Astrocyte (in vitro differentiated cells and primary cell): ENCODE data around the gene KCNK5.

ENCODE experiments used
- CTCF ChIP-seq: IDR thresholded peaks from 2 replicates; pipeline ENCODE4 v1.5.1; 2011; ENCODE audit warnings: low read depth, mild to moderate bottlenecking, inconsistent platforms, low read length, moderate library complexity; ENCODE audit not compliant: insufficient read depth
- EZH2 ChIP-seq: IDR thresholded peaks from 2 replicates; pipeline ENCODE4 v1.6.1; 2012; ENCODE audit warnings: mild to moderate bottlenecking, low read length, inconsistent platforms; ENCODE audit not compliant: insufficient read depth

GRCh38 chr6:39228111-39228971, 934 bp downstream of the KCNK5 start:
- TF ChIP-seq CTCF, result no peak
- no peak for TF ChIP-seq EZH2
